GM18517 (cell line): ENCODE results near the gene HOXB8.

Experiments used
- ATAC-seq: cut with Tn5 transposase; IDR thresholded peaks from one replicate; pipeline ENCODE4 v1.9.1; 2021; ENCODE audit warnings: mild to moderate bottlenecking, moderate library complexity; ENCODE audit not compliant: unreplicated experiment

The HOXB8 gene

DNA sequence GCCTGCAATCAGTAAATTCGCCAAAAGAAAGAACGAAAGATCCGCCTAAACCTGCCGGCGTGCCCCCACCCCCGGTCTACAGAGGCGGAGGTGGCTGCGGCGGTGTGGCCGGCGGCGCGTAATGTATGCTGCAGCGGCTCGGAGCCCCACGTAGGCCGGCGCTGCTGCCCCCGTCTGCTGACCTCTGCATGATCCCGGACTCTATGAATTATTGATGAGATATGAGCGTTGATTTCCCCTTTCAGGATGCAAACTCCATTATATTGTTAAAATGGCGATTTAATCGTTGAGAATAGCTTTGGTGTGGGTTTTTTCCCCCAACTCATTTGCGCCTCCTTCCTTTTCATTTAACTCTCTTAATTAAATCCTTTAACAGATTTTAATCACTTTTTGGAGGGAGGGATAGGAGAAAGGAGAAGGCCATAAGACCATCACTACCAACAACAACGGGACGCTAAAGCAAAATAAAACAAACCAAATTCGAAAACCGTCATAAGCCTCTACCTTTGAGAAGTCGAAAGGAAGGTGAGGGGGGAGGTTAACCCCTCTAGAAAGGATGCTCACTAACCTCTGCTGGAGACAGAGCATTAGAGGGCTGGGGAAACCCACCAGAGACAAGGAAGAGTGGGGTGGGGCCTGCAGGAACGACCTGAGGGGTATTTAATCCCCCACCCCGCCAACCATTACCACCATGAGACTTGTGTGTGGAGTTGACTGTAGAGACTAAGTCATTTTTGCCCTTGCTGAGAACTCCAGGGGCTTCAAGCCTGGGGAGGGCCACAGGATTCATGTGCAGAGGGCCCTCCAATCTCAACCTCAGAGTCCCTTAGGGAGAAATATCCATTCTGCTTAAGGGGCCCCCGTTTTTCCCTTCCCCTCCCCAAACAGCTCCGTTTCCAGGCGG lies 28.5 kb downstream of the HOXB8 start:
- no peak for ATAC-seq

DNA sequence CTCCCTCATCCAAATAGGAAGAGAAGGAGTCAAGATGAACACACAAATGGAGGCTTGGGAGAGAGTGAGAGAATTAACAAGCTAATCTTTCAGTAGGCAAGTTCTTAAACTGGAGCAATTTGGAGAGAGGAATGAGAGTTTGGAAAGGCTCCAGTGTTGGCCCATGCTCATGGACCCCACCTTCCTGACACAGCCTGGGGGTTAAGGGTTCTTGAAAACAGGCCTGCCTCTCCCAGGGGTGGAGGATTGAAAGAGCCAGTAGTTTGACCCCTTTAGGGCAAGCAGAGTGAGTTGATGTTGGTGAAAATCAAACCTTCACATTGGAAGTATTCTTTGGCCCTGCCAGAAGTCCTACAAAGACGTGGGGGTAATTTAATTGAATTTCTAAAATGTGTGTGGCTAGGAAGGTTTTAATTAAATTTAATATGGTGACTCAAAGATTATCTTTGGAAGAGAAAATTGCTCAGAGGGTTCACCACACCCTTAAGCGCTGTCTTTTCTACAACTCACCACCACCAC lies 30.8 kb downstream of the HOXB8 start:
- ATAC-seq: no peak

DNA sequence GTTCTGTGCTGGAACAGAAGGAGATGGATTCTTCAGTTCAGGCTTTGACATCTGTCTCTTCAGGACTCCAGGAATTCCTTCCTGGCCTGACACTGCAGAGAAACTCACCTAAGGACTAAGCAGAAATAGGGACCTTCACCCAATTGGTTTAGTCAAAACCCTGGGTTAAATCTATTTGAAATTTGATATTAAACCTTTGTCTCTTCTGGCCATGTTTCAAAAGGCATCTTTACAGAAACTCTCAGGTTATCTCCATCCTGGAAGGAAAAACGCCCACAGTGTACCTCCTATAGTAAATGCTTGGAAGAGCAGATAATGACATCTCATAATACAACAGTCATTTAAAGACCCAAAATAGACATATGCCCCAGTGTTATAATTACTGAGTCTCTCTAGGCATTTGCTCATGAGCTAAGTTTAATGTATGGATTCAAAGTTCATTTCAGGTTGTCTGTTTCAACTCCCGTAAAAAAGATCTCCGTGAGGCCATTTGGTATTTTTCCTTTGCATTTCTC lies 31.3 kb downstream of the HOXB8 start:
- ATAC-seq: no peak

DNA sequence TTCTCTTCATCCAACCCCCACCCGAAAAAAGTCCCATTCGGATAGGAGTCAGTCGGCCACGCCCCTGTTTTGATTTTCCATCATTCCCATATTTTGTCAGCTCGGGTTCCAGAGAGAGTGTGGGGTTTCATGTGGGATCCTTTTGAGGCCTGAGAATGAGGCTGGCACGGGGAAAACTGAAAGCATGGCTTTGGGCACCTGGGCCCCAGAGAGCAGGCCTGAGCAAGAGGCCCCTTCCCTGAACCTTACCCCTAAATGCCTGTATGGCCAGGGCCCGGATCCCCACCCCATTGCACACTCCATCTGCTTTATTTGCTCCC lies 32.4 kb downstream of the HOXB8 start:
- no peak for ATAC-seq

DNA sequence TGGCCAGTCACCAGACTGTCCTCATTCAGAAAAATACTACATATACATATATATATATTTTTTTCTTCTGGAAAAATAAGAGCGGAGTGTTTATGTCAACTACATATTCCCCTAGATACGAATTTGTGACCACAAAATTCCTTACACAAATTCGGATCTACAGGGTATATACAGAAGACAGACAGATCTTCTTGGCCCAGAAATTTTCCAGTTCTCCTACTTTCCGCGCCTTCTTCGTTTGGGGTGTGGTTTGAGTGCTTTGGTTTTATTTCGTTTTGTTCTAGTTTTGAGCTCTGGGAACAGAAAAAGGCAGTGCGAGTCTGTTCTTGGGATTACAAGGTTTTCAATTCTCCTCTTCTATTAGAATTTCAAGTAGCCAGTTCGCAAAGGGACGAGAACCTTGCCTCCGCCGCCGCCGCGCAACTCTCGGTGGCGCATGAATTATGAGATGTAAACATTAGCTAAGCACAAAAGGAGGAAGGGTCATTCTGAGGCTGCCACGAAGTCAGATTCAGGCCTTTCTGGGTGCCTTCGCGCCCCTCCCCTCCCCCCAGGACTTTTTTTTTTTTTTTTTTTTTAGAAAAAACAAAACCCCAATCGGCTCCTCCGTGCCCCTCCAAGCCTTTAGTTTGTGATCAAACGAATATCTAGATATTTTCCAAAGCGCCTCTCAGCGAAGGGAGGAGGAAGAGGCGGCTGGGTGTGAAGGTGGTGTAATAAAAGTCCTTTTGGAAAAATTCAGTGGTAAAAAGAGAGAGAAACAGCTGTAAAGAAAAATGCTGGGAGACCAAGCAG lies 35.1 kb downstream of the HOXB8 start:
- no peak for ATAC-seq

DNA sequence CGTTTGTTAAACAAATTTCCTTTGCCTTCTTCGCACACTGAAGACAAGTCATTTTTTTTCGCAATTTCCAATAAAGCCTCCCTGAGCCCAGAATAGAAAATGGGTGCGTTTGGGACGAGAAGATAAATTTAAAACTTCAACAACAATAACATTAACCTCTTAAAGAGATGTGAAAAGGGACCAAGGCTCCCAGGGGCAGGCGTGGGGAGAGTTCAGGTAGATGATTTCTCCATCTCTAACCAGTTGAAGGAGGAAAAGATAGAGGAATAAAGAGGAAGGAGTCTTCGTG lies 35.7 kb downstream of the HOXB8 start:
- no peak for ATAC-seq

DNA sequence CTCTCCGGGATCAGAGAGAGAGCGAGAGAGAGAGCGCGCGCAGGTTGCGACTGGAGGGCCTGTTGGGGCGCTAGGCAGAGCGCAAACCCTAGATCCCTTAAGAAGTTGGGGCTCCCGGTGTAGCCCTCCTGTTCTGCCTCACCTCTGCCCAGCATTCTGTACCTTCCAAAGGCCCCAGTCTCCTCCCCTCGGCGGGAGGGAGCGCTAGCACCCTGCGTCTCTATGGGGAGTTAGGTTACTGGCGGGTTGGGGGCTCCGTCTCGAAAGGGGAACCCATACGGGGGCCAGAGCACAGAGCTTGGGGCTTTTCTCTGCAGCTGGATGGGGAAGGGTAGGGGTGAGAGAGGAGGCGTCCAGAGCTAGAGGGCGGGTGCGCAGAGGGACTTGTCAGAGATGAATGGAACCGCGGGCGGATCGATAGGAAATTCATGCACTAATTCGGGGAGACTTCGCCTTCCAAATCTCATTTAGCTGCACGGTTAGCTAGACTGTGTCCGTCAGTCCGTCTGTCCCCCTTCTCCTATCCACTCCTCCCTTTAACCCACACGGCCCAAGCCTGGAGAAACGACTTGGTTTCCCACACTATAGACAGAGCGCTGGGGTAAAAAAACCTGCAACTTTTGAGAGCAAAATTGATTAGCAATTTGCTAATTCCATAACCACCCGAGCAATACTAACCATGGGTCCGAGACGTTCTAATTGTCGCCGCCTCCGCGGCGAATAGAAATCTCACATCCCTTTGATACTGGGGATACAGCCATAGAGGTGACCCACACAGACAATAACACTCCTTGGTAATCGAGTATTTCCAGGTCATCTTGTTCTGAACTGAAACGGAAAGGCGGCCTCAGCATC lies 36.2 kb downstream of the HOXB8 start:
- ATAC-seq: no peak

DNA sequence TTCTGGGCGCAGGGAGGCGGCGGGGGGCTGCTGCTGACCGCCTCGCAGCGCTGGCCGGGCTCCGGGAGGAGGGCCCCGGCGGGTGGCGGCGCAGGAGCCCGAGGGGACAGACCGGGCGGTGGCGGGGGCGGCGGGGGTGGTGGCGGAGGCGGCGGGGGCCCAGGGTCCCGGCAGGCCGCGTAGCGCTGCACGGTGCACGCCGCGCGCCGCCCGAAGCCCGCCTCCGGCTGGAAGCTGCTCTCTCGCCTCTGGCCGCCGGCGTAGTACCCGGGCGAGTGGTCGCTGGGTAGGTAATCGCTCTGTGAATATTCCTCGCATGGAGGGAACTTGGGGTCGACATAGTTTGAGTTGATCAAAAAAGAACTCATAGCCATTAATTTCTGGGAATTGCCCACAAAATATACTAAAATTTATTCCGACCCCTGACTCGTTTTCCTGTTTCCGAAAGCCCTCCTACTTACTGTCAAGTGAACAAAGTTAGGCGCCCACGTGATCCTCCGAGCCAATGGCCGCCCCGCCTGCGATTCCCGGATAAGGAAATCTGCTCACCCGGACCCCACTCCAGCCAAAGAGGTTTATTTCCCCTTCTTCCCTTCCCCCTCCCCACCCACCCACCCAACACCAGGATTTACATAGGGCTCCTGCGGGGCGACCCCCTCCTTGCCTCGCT lies 37.0 kb downstream of the HOXB8 start, which contains the start of gene HOXB4:
TSS of gene HOXB4 (minus strand) at position 405 of the 670 bp plus-strand sequence. CDS start at position 374, 31 bp downstream.
- ATAC-seq: no peak

DNA sequence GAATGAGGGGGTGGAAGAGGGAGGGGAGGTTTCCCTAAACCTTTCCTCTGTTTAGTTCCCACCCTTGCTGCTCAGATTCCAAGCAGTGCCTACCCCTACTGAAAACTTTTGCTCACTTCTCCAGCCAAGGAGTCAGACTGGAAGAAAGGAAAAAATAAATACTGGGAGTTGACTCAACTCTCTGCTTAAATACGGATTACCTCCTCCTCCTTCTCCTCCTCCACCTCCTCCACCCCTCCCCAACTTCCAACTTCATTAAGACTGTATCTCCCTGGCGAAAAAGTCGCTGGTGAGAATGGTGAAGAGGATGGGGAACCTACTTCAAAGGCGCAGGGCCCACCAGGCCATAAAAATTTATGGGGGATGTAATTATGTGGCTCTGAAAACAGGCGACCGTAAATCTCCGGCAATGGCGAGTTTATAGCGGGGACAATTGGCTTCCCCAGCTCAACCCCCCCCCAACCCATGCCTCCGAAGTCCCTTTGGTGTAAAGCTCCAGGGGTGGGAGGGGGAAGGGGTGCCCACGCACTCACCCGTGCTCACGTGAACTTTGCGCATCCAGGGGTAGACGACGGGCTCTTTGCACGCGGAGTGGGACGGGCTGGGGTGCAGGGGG lies 37.7 kb downstream of the HOXB8 start:
- ATAC-seq: no peak

DNA sequence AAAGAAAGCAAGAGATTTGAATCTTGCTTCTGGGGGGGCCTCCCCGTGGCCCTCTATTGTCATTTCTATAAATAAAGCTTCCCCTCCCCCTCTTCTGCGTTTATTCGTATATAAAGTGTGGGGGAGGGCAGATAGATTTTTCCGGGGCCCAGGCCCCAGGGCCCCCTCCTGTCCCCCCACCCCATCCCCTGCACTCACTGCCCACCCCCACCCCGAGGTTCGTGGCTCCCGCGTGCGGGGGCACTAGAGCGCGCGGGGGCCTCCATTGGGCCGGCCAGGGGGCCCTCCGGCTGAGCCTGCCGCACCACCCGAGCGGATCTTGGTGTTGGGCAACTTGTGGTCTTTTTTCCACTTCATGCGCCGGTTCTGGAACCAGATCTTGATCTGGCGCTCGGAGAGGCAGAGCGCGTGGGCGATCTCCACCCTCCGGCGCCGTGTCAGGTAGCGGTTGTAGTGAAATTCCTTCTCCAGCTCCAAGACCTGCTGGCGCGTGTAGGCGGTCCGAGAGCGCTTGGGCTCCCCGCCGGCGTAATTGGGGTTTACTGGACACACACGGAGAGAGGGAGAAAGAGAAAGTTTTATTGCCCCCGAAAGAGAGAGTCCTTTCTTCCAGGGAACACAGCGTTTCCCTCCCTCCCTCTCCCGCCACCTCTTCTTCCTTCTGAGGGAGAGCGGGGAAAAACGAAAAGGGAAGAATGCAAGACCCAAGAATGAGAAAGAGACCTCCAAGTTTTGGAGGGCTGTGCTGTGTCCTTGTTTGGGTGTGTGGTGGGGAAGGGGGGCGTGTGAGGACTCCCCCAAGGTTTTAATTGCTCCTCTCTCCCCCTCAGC lies 38.4 kb downstream of the HOXB8 start:
- no peak for ATAC-seq

DNA sequence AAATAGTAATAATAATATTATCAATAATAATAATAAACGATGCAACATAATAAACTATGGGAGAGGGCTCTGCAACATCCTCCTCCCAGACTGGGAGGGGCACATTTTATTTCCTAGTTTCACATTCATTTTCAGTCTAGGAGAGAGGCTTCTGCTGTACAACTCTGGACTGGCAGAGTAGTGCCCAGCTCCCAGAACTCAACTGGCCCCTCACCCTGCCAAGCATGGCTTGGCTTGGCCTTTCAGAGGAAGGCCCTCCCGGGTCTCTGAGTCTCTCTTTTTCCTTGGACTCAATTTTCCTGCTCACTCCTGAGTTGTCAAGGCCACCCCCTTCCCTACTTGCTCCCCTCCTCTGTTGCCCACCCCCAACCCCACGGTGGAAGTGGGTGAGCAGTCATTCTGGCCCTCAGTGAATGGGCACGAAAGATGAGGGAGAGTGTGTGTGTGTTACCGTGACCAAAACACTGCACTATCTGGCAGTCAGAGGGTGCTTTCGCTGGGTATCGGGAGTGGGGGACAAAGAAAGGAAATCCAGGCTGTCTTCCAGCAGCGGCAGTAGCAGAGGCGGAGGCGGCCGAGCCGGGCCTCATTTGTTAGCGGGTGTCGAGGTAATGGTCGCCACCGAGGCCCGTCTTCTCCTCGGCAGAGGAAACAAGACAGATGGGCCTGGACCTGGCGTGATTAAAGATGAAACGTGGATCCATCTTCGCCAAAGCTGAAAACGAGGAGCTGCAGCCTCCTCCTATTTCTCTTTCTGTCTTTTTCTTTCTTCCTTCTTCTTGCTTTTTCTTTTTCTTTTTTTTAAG lies 39.2 kb downstream of the HOXB8 start:
- ATAC-seq: no peak

DNA sequence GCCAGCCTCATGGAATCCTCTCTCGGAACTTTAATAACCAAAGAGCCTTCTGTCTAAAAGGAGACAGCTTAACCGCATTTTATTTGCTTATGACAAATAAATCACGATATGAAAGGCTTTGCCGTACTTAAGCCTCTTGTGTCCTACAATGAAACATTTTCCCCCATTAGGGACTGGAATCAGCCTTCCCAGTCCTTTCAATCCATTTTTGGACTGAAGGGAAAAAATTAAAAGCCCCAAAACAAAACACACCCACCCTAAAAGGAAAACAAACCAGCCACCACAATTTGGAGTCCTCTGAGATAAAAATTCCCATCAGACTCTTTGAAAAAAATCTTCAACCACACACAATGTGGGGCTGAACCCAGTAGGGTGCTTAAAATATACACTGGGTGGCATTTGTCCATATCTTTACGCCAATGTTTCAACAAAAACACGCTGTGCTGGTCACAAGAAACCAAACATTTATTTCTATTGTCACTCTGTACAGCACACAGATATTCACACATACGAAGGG lies 40.0 kb downstream of the HOXB8 start:
- ATAC-seq: no peak

DNA sequence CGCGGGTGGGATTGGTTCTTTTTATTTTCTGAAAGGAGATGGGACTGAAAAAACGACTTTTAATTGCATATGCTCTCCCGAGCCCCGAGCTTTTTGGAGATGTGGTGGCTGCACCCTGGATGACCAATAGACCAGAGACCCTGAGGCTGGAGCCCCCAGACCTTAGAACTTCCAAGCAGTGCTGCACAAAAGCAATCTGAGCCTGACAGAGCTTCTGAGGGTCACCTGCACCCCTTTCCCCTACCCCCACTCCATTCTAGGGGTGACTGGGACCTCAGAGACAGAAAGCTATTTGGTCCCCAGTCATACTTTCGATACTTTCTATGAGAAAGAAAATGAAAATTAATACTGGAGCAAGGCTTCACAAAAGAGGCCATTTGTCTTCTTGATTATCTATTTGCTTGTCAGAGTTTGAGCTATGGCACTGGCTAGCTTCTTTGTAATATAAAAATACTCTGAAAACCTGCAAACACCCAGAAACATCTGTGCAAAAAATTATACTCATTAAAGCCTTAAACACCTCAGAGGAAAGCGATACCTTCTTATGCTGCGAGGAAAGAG lies 40.5 kb downstream of the HOXB8 start:
- no peak for ATAC-seq

DNA sequence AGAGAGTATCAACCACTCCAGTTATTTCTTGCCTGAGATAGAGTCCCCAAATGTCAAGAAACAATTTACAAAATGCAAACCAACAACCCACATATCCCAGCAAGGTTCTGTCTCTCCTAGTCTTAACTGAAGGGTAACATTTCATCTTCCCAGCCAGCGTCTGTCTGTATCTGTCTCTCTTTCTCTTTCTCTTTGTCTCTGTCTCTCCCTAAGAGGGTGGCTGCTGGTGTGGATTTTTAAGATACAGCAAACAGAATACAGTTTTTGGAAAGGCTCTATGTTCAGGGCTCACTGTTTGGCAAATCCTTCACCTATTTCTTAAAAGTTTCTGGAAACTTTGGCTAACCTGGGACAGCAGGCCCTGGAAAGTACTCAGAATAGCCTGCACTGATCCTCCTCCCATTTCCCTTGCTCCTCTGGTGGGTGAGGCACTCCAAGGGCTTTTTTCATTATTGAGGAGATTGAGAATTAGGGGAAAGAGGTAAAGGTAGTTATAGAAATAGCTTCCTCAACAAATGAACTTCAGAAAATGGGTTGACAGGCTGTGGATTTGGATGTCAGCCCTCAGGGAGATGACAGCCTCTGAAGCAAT lies 43.2 kb downstream of the HOXB8 start:
- no peak for ATAC-seq

DNA sequence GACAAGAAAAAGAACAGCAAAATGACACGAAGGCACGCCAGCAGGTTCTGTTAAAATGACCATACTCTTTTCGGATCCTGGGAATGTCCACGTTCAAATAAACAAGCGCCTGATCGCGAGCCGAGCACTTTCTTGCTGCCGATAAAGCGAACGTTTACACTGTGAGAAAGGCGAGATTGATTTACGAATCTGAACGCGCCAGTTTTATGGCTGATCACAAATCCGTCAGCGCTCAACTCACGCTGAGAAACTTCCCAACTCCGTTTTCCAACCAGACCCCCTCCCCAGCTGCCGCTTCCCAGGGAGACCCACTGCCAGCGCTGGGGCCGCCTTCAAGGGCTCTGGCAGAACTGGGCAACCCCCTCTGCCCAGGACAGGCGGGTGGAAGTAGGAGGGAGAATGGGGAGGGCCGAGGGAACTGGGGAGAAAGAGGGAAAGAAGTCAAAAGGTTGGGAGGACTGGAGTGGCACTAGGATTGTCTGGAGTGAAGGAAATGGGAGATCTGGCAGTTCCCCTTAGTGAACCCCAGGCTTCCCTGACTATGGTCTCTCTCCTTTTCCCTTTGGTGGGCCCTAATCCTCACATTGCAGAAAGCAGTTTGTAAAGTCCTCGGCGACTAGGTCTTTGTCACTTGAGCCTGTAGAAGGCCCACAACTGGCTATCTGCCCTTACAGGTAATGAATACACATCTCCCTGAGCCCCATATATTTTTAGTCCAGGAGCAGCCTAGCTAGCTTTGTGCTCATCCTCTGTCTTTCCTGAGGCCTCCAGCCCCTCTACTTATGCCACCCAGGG lies 43.9 kb downstream of the HOXB8 start:
- no peak for ATAC-seq

DNA sequence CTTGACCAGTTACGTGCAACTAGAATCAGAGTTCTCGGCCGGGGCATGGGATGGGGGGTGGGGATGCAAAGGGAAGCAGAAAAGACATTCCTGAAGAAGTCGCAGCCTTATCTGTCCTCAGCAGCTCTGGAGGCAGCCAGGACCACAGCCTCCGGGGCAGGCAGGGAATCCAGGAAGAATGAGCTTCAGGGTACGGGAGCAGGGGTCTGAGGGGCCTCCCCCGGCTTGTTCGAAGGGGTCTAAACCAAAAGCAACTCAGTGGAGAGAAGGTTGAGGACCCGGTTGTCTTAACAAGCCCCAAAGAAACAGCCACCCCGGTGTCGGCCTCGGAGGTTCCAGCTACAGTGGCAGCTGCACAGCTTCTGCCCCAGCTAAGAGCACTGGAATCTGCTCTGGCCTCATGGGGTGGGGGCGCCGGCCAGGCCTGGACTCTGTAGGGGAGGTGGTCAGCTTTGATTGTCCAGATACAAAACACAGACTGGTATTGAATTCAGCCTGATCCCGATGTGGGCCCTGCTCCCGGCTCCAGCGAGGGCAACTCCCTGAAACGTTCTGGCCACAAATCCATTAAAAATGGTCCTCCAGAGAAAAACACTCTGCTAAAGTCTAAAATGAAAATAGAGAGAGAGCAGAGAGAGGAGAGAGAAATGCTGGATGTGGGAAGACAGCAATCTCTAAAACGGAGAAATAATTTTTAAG lies 44.6 kb downstream of the HOXB8 start:
- ATAC-seq: no peak
